PC-9 (cell line): ENCODE results near the gene DKK3.

Experiments used
- EZH2 ChIP-seq: fragments of 200-600 bp; sonication (generic); IDR thresholded peaks from 2 replicates; pipeline ENCODE4 v1.8.0; 2017; ENCODE audit warnings: antibody characterized with exemption, low read depth
- TF ChIP-seq, protein P1 (sequence below): fragments of 200-600 bp; sonication (generic); conservative IDR thresholded peaks from 2 replicates; pipeline ENCODE4 v1.6.1; 2017; ENCODE audit warnings: mixed run types, antibody characterized with exemption, mild to moderate bottlenecking, moderate library complexity

DNA sequence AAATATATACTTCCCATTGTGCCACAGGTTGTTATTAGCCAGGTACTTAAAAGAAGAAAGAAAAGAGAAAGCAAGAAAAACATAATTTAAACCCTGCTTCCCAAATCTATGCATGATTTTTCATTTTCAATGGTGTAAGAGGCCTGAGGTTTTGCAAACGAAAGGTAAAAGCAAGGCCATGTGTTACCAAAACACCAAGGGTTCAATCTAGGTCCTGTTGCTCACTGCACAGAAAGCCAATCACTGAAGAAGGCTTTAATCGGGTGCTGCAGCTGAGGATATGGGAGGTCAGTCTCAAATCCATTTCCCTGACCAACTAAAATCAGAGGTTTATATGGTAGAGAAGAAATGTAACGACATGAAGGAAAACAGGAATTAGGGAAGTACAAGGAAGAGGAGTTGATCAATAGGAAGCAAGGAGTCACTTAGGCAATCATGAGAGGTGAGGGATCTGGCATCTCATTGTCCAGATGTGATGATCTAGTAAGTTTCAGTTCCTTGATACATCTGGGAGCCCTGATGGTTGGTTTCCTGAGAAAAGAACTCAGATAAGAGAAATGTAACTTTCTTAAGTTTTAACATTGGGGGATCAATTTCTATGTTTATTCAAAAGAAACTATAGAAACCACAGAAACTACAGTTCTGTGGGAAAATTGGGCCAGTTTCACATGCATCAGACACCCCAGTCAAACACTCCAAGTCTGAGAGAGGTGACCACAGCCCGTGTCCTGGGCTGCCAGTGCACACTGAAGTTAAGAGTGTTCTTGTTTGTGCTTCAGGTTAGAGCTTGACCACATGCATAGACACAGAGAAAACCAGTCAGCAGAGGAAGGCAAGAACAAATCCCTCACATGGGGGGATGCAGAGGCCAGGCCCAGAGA lies 18.1 kb upstream of the DKK3 start:
- TF ChIP-seq, protein P1, sequence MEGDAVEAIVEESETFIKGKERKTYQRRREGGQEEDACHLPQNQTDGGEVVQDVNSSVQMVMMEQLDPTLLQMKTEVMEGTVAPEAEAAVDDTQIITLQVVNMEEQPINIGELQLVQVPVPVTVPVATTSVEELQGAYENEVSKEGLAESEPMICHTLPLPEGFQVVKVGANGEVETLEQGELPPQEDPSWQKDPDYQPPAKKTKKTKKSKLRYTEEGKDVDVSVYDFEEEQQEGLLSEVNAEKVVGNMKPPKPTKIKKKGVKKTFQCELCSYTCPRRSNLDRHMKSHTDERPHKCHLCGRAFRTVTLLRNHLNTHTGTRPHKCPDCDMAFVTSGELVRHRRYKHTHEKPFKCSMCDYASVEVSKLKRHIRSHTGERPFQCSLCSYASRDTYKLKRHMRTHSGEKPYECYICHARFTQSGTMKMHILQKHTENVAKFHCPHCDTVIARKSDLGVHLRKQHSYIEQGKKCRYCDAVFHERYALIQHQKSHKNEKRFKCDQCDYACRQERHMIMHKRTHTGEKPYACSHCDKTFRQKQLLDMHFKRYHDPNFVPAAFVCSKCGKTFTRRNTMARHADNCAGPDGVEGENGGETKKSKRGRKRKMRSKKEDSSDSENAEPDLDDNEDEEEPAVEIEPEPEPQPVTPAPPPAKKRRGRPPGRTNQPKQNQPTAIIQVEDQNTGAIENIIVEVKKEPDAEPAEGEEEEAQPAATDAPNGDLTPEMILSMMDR = no peak
- TF ChIP-seq EZH2 = no peak
